SK-N-SH (cell line): Measurements from ENCODE around the gene CD300A. TPM values are rescaled to one million over a fixed set of nuclear protein-coding genes. Genes with fewer than 3 reads are reported as not detected.

Experiments used
- CTCF ChIA-PET: fragments of 300-600, 350-600 bp; formaldehyde crosslinking; extraction: SDS; loops from one replicate; lab custom pipeline; 2021; lab: Yijun Ruan, JAX
- POLR2A ChIA-PET: fragments of 350-600 bp; sonication (Branson Sonifier 250); formaldehyde crosslinking; extraction: SDS; loops from one replicate; lab custom pipeline; 2020; ENCODE audit warnings: antibody characterized with exemption, inconsistent platforms; lab: Yijun Ruan, JAX
- DNase-seq: peaks from one replicate; pipeline ENCODE4 v3.0.0; 2012
- H2AFZ ChIP-seq: fragments of 200-600 bp; sonication (generic); 2 replicates; pipeline ENCODE4 v1.8.1; 2016; ENCODE audit warnings: antibody characterized with exemption, mild to moderate bottlenecking, low read depth
- H3F3A ChIP-seq: fragments of 200-600 bp; sonication (generic); replicated peaks from 2 replicates; pipeline ENCODE3; 2016; ENCODE audit warnings: antibody characterized with exemption, mild to moderate bottlenecking; ENCODE audit not compliant: insufficient read depth
- H3K27ac ChIP-seq, 2 experiments: fragments of 200-500 bp in 1 of 2; fragments of 200-600 bp in 1 of 2; sonication (Bioruptor generic) in 1 of 2; sonication (generic), shearing (Covaris generic) in 1 of 2; 2 replicates each; pipeline versions ENCODE4 v1.5.1 to v1.6.1; 2014 to 2016; ENCODE audit warnings: low read depth in 2 of 2, inconsistent platforms in 1 of 2, low read length in 1 of 2, mild to moderate bottlenecking in 1 of 2, mixed read lengths in 1 of 2
- H3K27me3 ChIP-seq: fragments of 200-600 bp; sonication (generic), shearing (Covaris generic); 2 replicates; pipeline ENCODE4 v1.6.1; 2016; ENCODE audit warnings: mixed run types; ENCODE audit not compliant: insufficient read depth
- H3K36me3 ChIP-seq, 2 experiments: fragments of 200-500 bp in 1 of 2; fragments of 200-600 bp in 1 of 2; sonication (Bioruptor generic) in 1 of 2; sonication (generic) in 1 of 2; replicated peaks in 1 of 2; 2 replicates each; pipeline versions ENCODE3 to v1.5.1; 2014 to 2016; ENCODE audit warnings: low read length in 1 of 2, mild to moderate bottlenecking in 1 of 2; ENCODE audit not compliant: insufficient read depth in 2 of 2, control insufficient read depth in 1 of 2
- H3K4me1 ChIP-seq, 2 experiments: fragments of 200-500 bp in 1 of 2; fragments of 200-600 bp in 1 of 2; sonication (Bioruptor generic) in 1 of 2; sonication (generic), shearing (Covaris generic) in 1 of 2; 2 replicates each; pipeline versions ENCODE4 v1.5.1 to v1.6.1; 2014 to 2016; ENCODE audit warnings: low read depth in 1 of 2, low read length in 1 of 2, mixed run types in 1 of 2; ENCODE audit not compliant: insufficient read depth in 2 of 2, control insufficient read depth in 1 of 2
- H3K4me2 ChIP-seq: fragments of 200-600 bp; sonication (generic), shearing (Covaris generic); 2 replicates; pipeline ENCODE4 v1.6.1; 2017; ENCODE audit warnings: mixed run types
- H3K4me3 ChIP-seq, 2 experiments: fragments of 200-500 bp in 1 of 2; fragments of 200-600 bp in 1 of 2; sonication (Bioruptor generic) in 1 of 2; sonication (generic), shearing (Covaris generic) in 1 of 2; 2 replicates each; pipeline versions ENCODE4 v1.5.1 to v1.8.1; 2014 to 2016; ENCODE audit warnings: low read depth in 2 of 2, inconsistent platforms in 1 of 2, low read length in 1 of 2, mild to moderate bottlenecking in 1 of 2, mixed read lengths in 1 of 2, moderate library complexity in 1 of 2
- H3K79me2 ChIP-seq: fragments of 200-600 bp; sonication (generic); 2 replicates; pipeline ENCODE4 v1.8.1; 2017; ENCODE audit warnings: mild to moderate bottlenecking; ENCODE audit not compliant: insufficient read depth
- H3K9ac ChIP-seq: fragments of 200-600 bp; sonication (generic); 2 replicates; pipeline ENCODE4 v1.6.1; 2017; ENCODE audit warnings: mixed run types
- H3K9me2 ChIP-seq: fragments of 200-600 bp; sonication (generic); 2 replicates; pipeline ENCODE4 v1.6.1; 2017; ENCODE audit warnings: mixed run types
- H3K9me3 ChIP-seq: fragments of 200-600 bp; sonication (generic); 2 replicates; pipeline ENCODE4 v1.6.1; 2017; ENCODE audit warnings: mixed run types, mild to moderate bottlenecking, moderate library complexity
- H4K20me1 ChIP-seq: fragments of 200-600 bp; sonication (generic); 2 replicates; pipeline ENCODE4 v1.6.1; 2017; ENCODE audit warnings: mild to moderate bottlenecking, mixed run types; ENCODE audit not compliant: insufficient read depth
- CHD2 ChIP-seq: fragments of 150-350 bp; IDR thresholded peaks from 2 replicates; pipeline ENCODE4 v1.6.1; 2018; ENCODE audit warnings: low read length; ENCODE audit not compliant: partially characterized antibody
- EP300 ChIP-seq, 2 experiments: IDR thresholded peaks; 2 replicates each; pipeline versions ENCODE4 v1.4.0 to v1.6.1; 2012; ENCODE audit warnings: borderline replicate concordance in 1 of 2, low read depth in 1 of 2, low read length in 1 of 2
- EZH2phosphoT487 ChIP-seq: fragments of 200-600 bp; sonication (generic); IDR thresholded peaks from 2 replicates; pipeline ENCODE4 v1.6.1; 2017; ENCODE audit warnings: low read depth, mixed run types, mild to moderate bottlenecking, antibody characterized with exemption, moderate library complexity, borderline replicate concordance
- FOSL2 ChIP-seq: IDR thresholded peaks from 2 replicates; pipeline ENCODE4 v1.4.0; 2012; ENCODE audit warnings: low read depth, mild to moderate bottlenecking, moderate library complexity, borderline replicate concordance
- FOXJ3 ChIP-seq: sonication (generic); formaldehyde crosslinking; IDR thresholded peaks from 2 replicates; pipeline ENCODE4 v1.5.1; 2020; ENCODE audit warnings: mild to moderate bottlenecking, missing genetic modification reagents
- GABPA ChIP-seq: IDR thresholded peaks from 2 replicates; pipeline ENCODE4 v1.4.0; 2012; ENCODE audit warnings: low read depth, mild to moderate bottlenecking
- RFX5 ChIP-seq: IDR thresholded peaks from 2 replicates; pipeline ENCODE4 v1.6.1; 2012; ENCODE audit warnings: mild to moderate bottlenecking, improper control_type of control experiment, low read length
- TCF12 ChIP-seq: IDR thresholded peaks from 2 replicates; pipeline ENCODE4 v1.4.0; 2012
- WGBS: methylation state at CpG from one replicate; pipeline ENCODE4 v1.1.6; 2017; ENCODE audit warnings: low lambda C conversion rate; 5-methylcytosine and 5-hydroxymethylcytosine counted together
- polyA plus RNA-seq, 3 experiments: library from polyadenylated mRNA; depleted of rRNA; stranded (reverse); fragments of >200 nt; gene quantifications; 2 replicates each; pipeline ENCODE4 v1.2.3, GENCODE V29; 2012
- TF ChIP-seq, protein P1 (sequence below): IDR thresholded peaks from 2 replicates; pipeline ENCODE4 v1.6.1; 2012; ENCODE audit warnings: mild to moderate bottlenecking, low read depth, low read length, moderate library complexity
- TF ChIP-seq, protein P2 (sequence below): IDR thresholded peaks from 2 replicates; pipeline ENCODE4 v1.4.0; 2012; ENCODE audit warnings: low read depth, borderline replicate concordance

CD300A gene
- polyA plus RNA-seq, 1 of the 3 experiments (the other 2 are of a cell fraction): not detected

GRCh38 chr17:74453665-74454196 is 12.7 kb upstream of the CD300A start:
- H4K20me1 ChIP-seq: no peaks in the 10 kb centered on the region
- H3K4me1 ChIP-seq: peaks cover 0 to 20% of the 10 kb centered on the region in 2 experiments; a peak in 2 of 4 replicates
- H3K36me3 ChIP-seq: no peaks in the 10 kb centered on the region
- WGBS: 21% methylated on average over 28 of the region's 43 CpGs
- TF ChIP-seq EZH2phosphoT487 (no peak), CHD2 (no peak), FOSL2 (no peak), RFX5 (no peak), FOXJ3 (no peak), EP300 (IDR thresholded peaks at IDR 0.05; ENCODE audit: borderline replicate concordance in 1 of 2, low read depth in 1 of 2, low read length in 1 of 2) (no peak), TCF12 (no peak), GABPA (no peak)
- TF ChIP-seq, protein P1, sequence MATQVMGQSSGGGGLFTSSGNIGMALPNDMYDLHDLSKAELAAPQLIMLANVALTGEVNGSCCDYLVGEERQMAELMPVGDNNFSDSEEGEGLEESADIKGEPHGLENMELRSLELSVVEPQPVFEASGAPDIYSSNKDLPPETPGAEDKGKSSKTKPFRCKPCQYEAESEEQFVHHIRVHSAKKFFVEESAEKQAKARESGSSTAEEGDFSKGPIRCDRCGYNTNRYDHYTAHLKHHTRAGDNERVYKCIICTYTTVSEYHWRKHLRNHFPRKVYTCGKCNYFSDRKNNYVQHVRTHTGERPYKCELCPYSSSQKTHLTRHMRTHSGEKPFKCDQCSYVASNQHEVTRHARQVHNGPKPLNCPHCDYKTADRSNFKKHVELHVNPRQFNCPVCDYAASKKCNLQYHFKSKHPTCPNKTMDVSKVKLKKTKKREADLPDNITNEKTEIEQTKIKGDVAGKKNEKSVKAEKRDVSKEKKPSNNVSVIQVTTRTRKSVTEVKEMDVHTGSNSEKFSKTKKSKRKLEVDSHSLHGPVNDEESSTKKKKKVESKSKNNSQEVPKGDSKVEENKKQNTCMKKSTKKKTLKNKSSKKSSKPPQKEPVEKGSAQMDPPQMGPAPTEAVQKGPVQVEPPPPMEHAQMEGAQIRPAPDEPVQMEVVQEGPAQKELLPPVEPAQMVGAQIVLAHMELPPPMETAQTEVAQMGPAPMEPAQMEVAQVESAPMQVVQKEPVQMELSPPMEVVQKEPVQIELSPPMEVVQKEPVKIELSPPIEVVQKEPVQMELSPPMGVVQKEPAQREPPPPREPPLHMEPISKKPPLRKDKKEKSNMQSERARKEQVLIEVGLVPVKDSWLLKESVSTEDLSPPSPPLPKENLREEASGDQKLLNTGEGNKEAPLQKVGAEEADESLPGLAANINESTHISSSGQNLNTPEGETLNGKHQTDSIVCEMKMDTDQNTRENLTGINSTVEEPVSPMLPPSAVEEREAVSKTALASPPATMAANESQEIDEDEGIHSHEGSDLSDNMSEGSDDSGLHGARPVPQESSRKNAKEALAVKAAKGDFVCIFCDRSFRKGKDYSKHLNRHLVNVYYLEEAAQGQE: no peak
- TF ChIP-seq, protein P2, sequence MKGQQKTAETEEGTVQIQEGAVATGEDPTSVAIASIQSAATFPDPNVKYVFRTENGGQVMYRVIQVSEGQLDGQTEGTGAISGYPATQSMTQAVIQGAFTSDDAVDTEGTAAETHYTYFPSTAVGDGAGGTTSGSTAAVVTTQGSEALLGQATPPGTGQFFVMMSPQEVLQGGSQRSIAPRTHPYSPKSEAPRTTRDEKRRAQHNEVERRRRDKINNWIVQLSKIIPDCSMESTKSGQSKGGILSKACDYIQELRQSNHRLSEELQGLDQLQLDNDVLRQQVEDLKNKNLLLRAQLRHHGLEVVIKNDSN: no peak
- no peaks in the 10 kb centered on the region for H3K79me2 ChIP-seq
- ChIA-PET CTCF (interaction anchor here (0.9 to 8.3 kb wide), 13 partner anchors 10 to 254 kb away, joined by 3 to 122 read pairs (median 4); partner anchors contain the start of gene TTYH2), POLR2A (interaction anchor here (0.8 to 1.7 kb wide), 6 partner anchors 9 to 240 kb away, joined by 3 to 8 read pairs (median 3); partner anchors contain the start of gene TTYH2)
- H3K9ac ChIP-seq: no peak overlapping the region
- H3F3A ChIP-seq: no peaks in the 10 kb centered on the region
- H3K9me2 ChIP-seq: no peaks in the 10 kb centered on the region
- peak overlapping the region in 1 of 2 experiments; percentile 42; a peak in 1 of 4 replicates for H3K4me3 ChIP-seq
- peak; percentile 99 for DNase-seq
- H3K27me3 ChIP-seq: no peaks in the 10 kb centered on the region
- H3K9me3 ChIP-seq: no peaks in the 10 kb centered on the region
- no peak overlapping the region for H3K4me2 ChIP-seq
- no peak overlapping the region for H2AFZ ChIP-seq
- H3K27ac ChIP-seq: no peak overlapping the region
